NCI-H748 (cell line): ENCODE data around the gene ZNF385B.

Experiments used
- DNase-seq: peaks from one replicate; lab custom pipeline; 2025; ENCODE audit not compliant: unreplicated experiment; lab: John Stamatoyannopoulos, UW

Gene ZNF385B

GRCh38 chr2:179417436-179417949, 443.9 kb downstream of the ZNF385B start:
- DNase-seq: peak; percentile 90

GRCh38 chr2:179412112-179412511, 449.3 kb downstream of the ZNF385B start:
- DNase-seq: no peak

GRCh38 chr2:179410552-179411356, 450.7 kb downstream of the ZNF385B start:
- DNase-seq: peak; percentile 84

- no peak for DNase-seq
Measured at GRCh38 chr2:179403624-179404023, 457.8 kb downstream of the ZNF385B start.

GRCh38 chr2:179393481-179393880, 467.9 kb downstream of the ZNF385B start:
- DNase-seq: no peak
